PC-3 (cell line): Measurements from ENCODE around the gene EFNB1.

Experiments
- CTCF ChIP-seq: fragments of 300-600 bp; sonication (generic); conservative IDR thresholded peaks from 2 replicates; pipeline ENCODE4 v1.5.1; 2017; ENCODE audit warnings: antibody characterized with exemption, low read depth, mild to moderate bottlenecking, low read length
- EZH2 ChIP-seq: fragments of 300-600 bp; sonication (generic); IDR thresholded peaks from one replicate; pipeline ENCODE4 v1.6.1; 2017; ENCODE audit warnings: antibody characterized with exemption, mild to moderate bottlenecking, low read length; ENCODE audit not compliant: unreplicated experiment
- EZH2phosphoT487 ChIP-seq: fragments of 300-600 bp; sonication (generic); IDR thresholded peaks from 2 replicates; pipeline ENCODE4 v1.6.1; 2018; ENCODE audit warnings: mild to moderate bottlenecking, antibody characterized with exemption, low read length, borderline replicate concordance

- TF ChIP-seq CTCF (no peak), EZH2phosphoT487 (no peak), EZH2 (no peak)
These were observed 47.9 kb downstream of the EFNB1 start for GRCh38 chrX:68876731-68877130.
